Fibroblast of skin of left quadriceps (primary cell): Measurements from ENCODE around the gene ABTB1.
"Not testable (repeated sequence)": the region's sequence is repeated elsewhere in the genome, so short reads cannot be mapped to it uniquely, and the experiment has no call there.

ENCODE experiments used
- DNase-seq, 2 experiments: peaks; one replicate each; pipeline ENCODE4 v3.0.0-alpha.2; 2013; ENCODE audit warnings: low read depth in 2 of 2

The ABTB1 gene

GRCh38 chr3:127671523-127672428 is 976 bp upstream of the ABTB1 start:
- no peak for DNase-seq

GRCh38 chr3:127673191-127674100 is 694 bp downstream of the ABTB1 start:
- no peak for DNase-seq

GRCh38 chr3:127674101-127674721 is 1.5 kb downstream of the ABTB1 start:
- no peak for DNase-seq

GRCh38 chr3:127674790-127675189 is 2.0 kb downstream of the ABTB1 start:
- DNase-seq, result no peak

GRCh38 chr3:127675651-127676391 is 3.1 kb downstream of the ABTB1 start:
- no peak for DNase-seq

GRCh38 chr3:127676456-127676855 is 3.7 kb downstream of the ABTB1 start:
- DNase-seq, result no peak

GRCh38 chr3:127676921-127677351 is 4.2 kb downstream of the ABTB1 start:
- DNase-seq, result no peak

GRCh38 chr3:127677541-127678314 is 5.0 kb downstream of the ABTB1 start:
- no peak for DNase-seq

- no peak for DNase-seq
Measured at GRCh38 chr3:127678315-127678599, 5.5 kb downstream of the ABTB1 start.

GRCh38 chr3:127678611-127679533 is 6.1 kb downstream of the ABTB1 start:
- no peak for DNase-seq

GRCh38 chr3:127679534-127680145 is 6.9 kb downstream of the ABTB1 start:
- DNase-seq, result no peak

- DNase-seq, result no peak
Measured at GRCh38 chr3:127680146-127680661, 7.5 kb downstream of the ABTB1 start.

GRCh38 chr3:127680798-127681221 is 8.1 kb downstream of the ABTB1 start:
- DNase-seq, result no peak

- DNase-seq, result not testable (repeated sequence)
Measured at GRCh38 chr3:127682175-127682554, 9.4 kb downstream of the ABTB1 start.

GRCh38 chr3:127682561-127682960 is 9.8 kb downstream of the ABTB1 start:
- no peak for DNase-seq

- DNase-seq, result no peak
Measured at GRCh38 chr3:127684871-127685707, 12.3 kb downstream of the ABTB1 start.

- DNase-seq, result no peak
Measured at GRCh38 chr3:127685708-127686511, 13.2 kb downstream of the ABTB1 start.
